Stimulated activated CD8-positive, alpha-beta memory T cell treated with anti-CD3 and anti-CD28 coated beads, Interleukin-15, amount 100 ng/mL, for 1 hour (primary cell): ENCODE results near the gene OR2V1.
"Not testable (repeated sequence)": the region's sequence is repeated elsewhere in the genome, so short reads cannot be mapped to it uniquely, and the experiment has no call there.

Experiments
- DNase-seq: peaks from one replicate; pipeline ENCODE4 v3.0.0-alpha.2; 2020; ENCODE audit warnings: low read depth

The OR2V1 gene

GRCh38 chr5:181127907-181128626 lies 2.9 kb downstream of the OR2V1 start:
- no peak for DNase-seq

DNA sequence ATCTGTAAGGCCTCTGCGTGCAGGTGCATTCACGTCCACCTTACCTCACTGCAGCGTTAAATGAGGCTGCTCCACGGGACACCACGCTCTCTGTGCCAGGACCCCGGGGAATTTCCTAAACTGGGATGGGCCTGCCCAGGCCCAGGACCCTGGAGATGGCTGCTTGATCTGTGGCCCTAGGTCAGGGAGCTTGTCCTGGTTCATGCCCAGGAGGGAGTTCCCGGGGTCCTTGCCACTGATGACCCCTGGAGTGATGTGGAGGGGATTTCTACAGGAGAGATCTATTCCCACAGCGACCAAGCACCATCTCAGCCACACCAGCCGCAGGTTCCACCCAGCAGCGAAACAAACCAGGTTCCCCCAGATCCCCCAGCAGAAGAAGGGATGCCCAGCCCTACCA lies 3.5 kb downstream of the OR2V1 start:
- DNase-seq, result no peak

- no peak for DNase-seq
Measured at GRCh38 chr5:181126841-181127240, 4.1 kb downstream of the OR2V1 start.

DNA sequence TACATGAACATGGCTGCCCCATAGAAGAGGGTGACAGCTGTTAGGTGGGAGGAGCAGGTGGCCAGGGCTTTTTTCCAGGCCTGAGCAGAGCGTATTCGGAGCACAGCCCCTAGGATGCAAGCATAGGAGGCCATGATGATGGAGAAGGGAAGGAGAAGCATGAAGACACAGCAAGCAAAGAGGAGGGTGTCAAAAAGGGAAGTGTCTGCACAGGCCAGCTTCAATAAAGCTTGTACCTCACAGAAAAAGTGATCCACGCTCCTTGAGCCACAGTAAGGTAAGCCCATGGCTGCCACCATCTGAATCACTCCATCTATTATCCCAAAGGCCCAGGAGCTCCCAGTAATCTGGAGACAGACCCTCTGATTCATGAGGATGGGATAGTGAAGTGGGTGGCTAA lies 6.4 kb downstream of the OR2V1 start:
- DNase-seq, result no peak

DNA sequence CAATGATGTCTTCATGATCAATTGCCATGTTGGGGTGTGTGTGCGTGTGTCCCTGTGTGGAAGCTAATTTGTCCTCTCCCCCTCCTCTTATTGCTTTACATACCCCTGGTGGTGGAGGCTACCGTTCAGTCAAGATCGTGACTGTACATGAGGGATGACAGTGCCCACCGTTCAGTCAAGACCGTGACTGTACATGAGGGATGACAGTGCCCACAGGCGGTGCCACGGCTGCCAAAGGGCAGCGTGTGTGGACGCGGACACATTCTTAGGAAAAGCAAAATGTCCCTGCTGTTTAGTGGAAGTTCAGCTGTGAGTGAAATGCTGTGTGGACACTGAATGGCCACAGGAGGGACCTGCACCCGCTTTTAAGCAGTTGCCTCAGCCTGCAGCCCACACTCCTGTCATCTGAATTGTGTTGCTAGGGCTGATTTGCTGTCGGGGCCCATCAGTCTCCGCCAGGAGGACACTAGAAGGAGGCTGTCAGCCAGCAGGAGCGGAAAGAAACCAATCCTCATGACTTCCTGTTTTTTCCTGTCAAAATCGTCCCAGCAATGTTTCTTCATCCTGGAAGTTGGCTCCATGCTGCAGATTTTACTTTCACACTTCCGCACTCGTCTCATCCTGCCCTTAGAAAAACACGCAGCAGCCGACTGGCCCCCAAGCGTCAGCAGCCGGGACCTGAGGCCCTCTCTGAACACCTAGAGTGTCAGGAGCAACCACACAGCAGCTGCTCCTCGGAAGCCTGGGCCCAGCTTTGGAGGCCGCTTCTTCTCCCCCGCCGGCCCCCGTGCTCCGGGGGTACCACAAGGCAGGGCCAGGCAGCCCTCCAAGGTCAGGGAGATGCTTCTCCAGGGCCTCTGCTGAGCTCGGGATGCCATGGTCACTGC lies 9.1 kb downstream of the OR2V1 start:
- no peak for DNase-seq

GRCh38 chr5:181120761-181121160 lies 10.2 kb downstream of the OR2V1 start:
- DNase-seq, result no peak

DNA sequence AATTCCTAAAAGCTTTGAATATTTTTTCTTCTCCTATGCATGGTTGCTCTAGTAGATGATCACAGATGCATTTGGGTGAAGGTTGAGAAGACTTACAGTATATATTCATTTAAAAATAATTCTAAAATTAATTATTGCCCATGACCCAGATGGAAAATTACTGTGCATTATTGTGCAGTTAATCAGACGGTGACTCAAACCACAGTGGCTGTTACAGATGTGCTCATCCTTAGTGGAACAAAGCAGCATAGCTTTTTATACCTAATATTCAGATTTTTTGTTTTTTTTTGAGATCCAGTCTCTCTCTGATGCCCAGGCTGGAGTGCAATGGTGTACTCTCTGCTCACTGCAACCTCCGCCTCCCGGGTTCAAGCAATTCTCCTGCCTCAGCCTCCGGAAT lies 10.7 kb downstream of the OR2V1 start:
- no peak for DNase-seq

GRCh38 chr5:181119105-181119504 lies 11.9 kb downstream of the OR2V1 start:
- no peak for DNase-seq

- DNase-seq, result no peak
Measured at GRCh38 chr5:181118369-181118768, 12.6 kb downstream of the OR2V1 start.

GRCh38 chr5:181114844-181115778 lies 15.9 kb downstream of the OR2V1 start:
- DNase-seq, result no peak

GRCh38 chr5:181114284-181114843 lies 16.6 kb downstream of the OR2V1 start:
- no peak for DNase-seq

DNA sequence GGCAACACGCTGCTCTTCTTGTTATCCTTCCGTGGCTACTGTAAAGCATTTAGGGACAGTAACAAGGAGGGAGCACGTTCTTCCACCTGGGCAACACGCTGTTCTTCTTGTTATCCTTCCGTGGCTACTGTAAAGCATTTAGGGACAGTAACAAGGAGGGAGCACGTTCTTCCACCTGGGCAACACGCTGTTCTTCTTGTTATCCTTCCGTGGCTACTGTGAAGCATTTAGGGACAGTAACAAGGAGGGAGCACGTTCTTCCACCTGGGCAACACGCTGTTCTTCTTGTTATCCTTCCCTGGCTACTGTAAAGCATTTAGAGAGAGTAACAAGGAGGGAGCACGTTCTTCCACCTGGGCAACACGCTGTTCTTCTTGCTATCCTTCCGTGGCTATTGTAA lies 17.4 kb downstream of the OR2V1 start:
- not testable (repeated sequence) for DNase-seq

GRCh38 chr5:181112476-181112875 lies 18.5 kb downstream of the OR2V1 start:
- DNase-seq, result no peak

GRCh38 chr5:181111010-181111409 lies 20.0 kb downstream of the OR2V1 start:
- DNase-seq, result no peak

DNA sequence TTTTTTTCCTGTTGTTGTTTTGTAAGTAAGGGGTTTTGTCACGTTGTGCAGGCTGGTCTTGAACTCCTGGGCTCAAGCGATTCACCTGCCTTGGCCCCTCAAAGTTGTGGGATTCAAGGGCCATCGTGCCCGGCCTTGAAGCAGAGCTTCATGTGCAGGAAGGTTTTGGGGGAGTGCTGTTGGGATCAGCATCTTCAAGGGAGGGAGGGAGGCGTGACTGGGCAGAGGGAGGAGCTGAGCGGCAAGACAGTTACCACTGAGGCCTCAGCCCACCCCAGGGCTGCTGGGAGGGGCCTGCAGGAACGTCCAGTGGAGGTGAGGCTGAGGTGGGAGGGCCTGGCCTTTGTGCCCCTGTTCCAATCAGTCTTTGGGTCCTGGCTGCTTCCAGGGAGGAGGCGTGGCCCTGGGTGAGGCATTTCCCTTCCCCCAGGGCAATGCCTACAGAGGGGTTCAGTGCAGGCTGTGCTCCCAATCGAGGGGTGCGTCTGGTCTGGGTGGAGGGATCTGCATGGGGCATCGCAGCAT lies 21.4 kb downstream of the OR2V1 start:
- no peak for DNase-seq

GRCh38 chr5:181108578-181109165 lies 22.3 kb downstream of the OR2V1 start:
- no peak for DNase-seq

DNA sequence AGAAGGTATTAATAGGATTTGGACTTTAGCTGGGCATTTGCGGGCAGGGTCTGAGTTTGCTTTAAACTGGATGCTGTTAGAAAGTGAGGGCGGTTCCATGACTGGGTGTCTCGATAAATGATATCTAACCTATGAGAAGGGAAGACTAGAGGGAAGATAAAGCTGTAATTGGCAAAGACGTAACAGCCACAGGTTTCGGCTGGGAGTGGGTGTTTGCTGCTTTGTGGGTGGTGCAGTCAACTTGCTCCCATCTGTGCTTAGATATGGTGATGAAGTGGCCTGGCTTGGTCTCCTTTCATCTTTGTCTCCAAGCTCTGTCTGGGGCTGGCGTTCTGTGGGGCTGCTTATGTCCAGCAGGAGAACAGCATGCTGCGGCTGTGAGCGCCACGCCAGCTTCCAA lies 23.3 kb downstream of the OR2V1 start:
- no peak for DNase-seq

- DNase-seq, result no peak
Measured at GRCh38 chr5:181105391-181106025, 25.5 kb downstream of the OR2V1 start.

DNA sequence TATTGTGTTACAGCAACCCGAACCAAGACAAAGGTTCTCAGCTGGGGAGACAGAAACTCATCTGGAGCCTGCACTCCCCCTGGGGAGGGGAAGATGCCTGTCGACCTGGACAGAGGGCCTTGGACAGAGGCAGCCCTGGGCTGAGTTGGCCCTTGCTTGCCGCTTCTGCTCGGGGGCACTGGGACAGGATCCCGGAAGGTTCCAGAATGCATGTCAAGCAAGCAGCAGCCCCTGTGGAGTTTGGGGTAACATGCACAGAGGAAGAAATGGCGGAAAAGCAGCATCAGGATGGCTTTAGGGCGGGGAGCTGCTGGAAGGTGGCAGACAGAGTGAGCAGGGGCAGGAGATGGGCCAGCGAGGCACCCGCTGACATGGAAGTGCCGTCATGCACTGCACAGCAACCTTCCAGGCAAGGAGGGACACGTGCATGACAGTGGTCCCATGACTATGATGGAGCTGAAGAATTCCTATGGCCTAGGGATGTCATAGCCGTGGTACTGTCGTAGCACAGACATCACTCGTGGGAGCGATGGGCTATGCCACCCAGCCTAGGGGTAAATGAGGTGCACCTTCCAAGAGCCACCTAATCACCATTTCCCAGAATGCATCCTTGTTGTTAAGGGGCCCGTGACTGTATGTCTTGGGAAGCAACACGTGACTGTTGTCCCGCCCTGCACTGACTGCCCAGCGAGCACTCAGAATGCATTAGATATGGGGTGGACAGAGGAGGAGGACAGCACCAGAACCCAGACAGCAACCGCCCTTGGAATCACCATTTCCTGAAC lies 26.2 kb downstream of the OR2V1 start:
- DNase-seq, result not testable (repeated sequence)

- DNase-seq, result not testable (repeated sequence)
Measured at GRCh38 chr5:181104259-181104568, 26.8 kb downstream of the OR2V1 start.
